ENCODE measurements around the gene AHNAK2.

AHNAK2 gene

GRCh38 chr14:104939666-104940410 is 38.3 kb downstream of the AHNAK2 start:
- DNase-seq (ENCODE audit: low read depth in 2 of 2): no peak

GRCh38 chr14:104938960-104939359 is 39.2 kb downstream of the AHNAK2 start:
- no peak for DNase-seq (ENCODE audit: low read depth in 2 of 2)

- DNase-seq (ENCODE audit: low read depth in 2 of 2): no peak
These were observed 39.7 kb downstream of the AHNAK2 start for GRCh38 chr14:104938436-104938835.

- no peak for DNase-seq (ENCODE audit: low read depth in 2 of 2)
These were observed 40.3 kb downstream of the AHNAK2 start for GRCh38 chr14:104937694-104938365.

- DNase-seq (ENCODE audit: low read depth in 2 of 2): no peak
These were observed 41.0 kb downstream of the AHNAK2 start for GRCh38 chr14:104937161-104937560.

- DNase-seq (ENCODE audit: low read depth in 2 of 2): no peak
These were observed 41.6 kb downstream of the AHNAK2 start for GRCh38 chr14:104936361-104937155.

- no peak for DNase-seq (ENCODE audit: low read depth in 2 of 2)
These were observed 42.2 kb downstream of the AHNAK2 start for GRCh38 chr14:104935955-104936354.

GRCh38 chr14:104935026-104935650 is 43.0 kb downstream of the AHNAK2 start:
- DNase-seq (ENCODE audit: low read depth in 2 of 2): no peak

GRCh38 chr14:104933746-104934733 is 44.1 kb downstream of the AHNAK2 start:
- DNase-seq (ENCODE audit: low read depth in 2 of 2): no peak

- DNase-seq (ENCODE audit: low read depth in 2 of 2): peak; percentile 62 to 68
These were observed 45.2 kb downstream of the AHNAK2 start for GRCh38 chr14:104932676-104933631.

- DNase-seq (ENCODE audit: low read depth in 2 of 2): no peak
These were observed 46.2 kb downstream of the AHNAK2 start for GRCh38 chr14:104931771-104932675.

GRCh38 chr14:104931304-104931770 is 46.8 kb downstream of the AHNAK2 start:
- DNase-seq (ENCODE audit: low read depth in 2 of 2): no peak

GRCh38 chr14:104930526-104931303 is 47.5 kb downstream of the AHNAK2 start:
- DNase-seq (ENCODE audit: low read depth in 2 of 2): no peak

- DNase-seq (ENCODE audit: low read depth in 2 of 2): no peak
These were observed 48.6 kb downstream of the AHNAK2 start for GRCh38 chr14:104929268-104930230.

GRCh38 chr14:104928391-104929133 is 49.6 kb downstream of the AHNAK2 start:
- DNase-seq (ENCODE audit: low read depth in 2 of 2): no peak

GRCh38 chr14:104927901-104928300 is 50.3 kb downstream of the AHNAK2 start:
- no peak for DNase-seq (ENCODE audit: low read depth in 2 of 2)

Measured in stimulated activated CD8-positive, alpha-beta memory T cell treated with anti-CD3 and anti-CD28 coated beads, Interleukin-15, amount 100 ng/mL, for 4 hours (primary cell).